ENCODE results near the gene TEX19.

DNA sequence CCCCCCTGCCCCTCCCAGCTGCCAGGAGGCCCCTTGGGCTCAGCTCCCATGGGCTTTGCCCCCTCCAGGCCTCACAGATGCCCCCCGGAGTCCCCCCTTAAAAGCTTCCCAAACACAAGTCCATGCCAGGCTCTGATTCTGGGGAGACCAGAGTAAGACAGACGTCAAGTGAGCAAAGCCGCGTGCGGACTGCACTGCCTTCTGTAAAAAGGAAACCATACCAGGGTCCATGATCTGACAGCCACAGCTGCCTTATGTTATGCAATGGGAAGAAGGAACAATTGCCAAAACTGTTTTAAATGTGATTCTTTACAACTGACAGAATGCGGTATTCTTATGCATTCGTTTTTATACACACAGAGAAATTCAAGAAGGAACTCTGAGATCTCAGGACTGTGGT is 41.2 kb downstream of the TEX19 start:
- TF ChIP-seq CEBPB (IDR thresholded peaks at IDR 0.05) (no peak), EP300 (IDR thresholded peaks at IDR 0.05) (no peak), RAD21 (conservative IDR thresholded peaks at IDR 0.05 in 1 of 2, IDR thresholded peaks at IDR 0.05 in 1 of 2) (no peak), SMC3 (IDR thresholded peaks at IDR 0.05) (no peak), RCOR1 (IDR thresholded peaks at IDR 0.05; ENCODE audit: low read depth, low read length) (no peak), POLR2A (IDR thresholded peaks at IDR 0.05; ENCODE audit: low read length) (no peak), BHLHE40 (IDR thresholded peaks at IDR 0.05; ENCODE audit: low read depth, low read length) (no peak), SREBF2 (IDR thresholded peaks at IDR 0.05) (no peak), RNF2 (IDR thresholded peaks at IDR 0.05; ENCODE audit: borderline replicate concordance, low read depth) (no peak), REST (IDR thresholded peaks at IDR 0.05) (no peak), ZFP36 (IDR thresholded peaks at IDR 0.05; ENCODE audit: borderline replicate concordance, partially characterized antibody) (no peak)
- TF ChIP-seq, protein P1, sequence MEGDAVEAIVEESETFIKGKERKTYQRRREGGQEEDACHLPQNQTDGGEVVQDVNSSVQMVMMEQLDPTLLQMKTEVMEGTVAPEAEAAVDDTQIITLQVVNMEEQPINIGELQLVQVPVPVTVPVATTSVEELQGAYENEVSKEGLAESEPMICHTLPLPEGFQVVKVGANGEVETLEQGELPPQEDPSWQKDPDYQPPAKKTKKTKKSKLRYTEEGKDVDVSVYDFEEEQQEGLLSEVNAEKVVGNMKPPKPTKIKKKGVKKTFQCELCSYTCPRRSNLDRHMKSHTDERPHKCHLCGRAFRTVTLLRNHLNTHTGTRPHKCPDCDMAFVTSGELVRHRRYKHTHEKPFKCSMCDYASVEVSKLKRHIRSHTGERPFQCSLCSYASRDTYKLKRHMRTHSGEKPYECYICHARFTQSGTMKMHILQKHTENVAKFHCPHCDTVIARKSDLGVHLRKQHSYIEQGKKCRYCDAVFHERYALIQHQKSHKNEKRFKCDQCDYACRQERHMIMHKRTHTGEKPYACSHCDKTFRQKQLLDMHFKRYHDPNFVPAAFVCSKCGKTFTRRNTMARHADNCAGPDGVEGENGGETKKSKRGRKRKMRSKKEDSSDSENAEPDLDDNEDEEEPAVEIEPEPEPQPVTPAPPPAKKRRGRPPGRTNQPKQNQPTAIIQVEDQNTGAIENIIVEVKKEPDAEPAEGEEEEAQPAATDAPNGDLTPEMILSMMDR (IDR thresholded peaks at IDR 0.05), result no peak
- TF ChIP-seq, protein P2, sequence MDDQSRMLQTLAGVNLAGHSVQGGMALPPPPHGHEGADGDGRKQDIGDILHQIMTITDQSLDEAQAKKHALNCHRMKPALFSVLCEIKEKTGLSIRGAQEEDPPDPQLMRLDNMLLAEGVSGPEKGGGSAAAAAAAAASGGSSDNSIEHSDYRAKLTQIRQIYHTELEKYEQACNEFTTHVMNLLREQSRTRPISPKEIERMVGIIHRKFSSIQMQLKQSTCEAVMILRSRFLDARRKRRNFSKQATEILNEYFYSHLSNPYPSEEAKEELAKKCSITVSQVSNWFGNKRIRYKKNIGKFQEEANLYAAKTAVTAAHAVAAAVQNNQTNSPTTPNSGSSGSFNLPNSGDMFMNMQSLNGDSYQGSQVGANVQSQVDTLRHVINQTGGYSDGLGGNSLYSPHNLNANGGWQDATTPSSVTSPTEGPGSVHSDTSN (IDR thresholded peaks at IDR 0.05), result no peak

All from A549 (cell line).